NCI-H2171 (cell line): ENCODE measurements around the gene LRRC36.

Source experiments
- DNase-seq: peaks from one replicate; lab custom pipeline; 2025; lab: John Stamatoyannopoulos, UW

LRRC36 gene

DNA sequence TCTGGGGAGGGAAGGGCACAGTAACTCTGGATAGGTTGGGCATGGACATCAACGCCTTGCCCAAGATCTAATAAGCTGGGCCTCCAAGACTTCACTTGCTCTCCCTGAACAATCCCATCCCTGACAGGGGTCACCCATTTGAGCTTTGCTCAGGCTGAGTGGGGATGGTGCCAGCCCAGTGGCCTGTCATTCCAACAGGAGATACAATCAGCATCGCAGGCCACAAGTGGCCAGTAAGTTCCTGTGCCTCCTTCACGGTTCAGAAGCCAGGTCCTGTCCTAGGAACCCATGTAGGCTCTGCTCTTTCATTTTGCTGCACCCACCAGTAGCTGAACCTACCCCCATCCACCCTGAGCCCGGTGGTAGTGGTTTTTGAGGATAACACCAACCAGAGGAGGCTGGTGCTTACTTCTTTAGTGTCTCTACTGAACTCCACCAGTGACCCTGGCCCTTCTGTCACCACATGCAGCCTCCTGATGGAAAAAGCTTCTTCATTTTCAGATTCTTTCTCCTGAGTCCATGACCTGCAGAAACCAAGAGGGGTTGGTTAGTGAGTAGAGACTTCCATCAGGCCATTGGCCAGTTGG lies 32.4 kb upstream of the LRRC36 start:
- DNase-seq = no peak

DNA sequence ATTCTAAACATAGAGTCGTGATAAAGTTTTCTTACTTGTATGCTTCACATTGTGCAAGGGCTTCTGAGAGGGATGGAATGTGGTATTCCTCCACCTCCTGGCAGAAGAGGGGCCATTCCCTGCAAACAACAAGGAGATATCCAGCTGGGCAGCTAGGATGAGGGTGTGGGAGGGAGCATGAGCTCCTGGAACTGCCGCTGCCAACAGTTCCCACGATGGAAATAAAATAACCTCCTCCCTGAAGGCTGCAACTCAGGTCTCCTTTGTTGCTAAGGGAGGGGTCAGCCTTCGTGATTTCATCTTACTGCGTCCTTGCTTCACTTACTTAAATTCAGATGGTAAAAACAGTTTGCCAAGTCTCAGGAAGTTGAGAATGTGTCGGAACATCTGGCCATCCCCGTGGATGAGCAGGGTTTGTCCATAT lies 31.7 kb upstream of the LRRC36 start:
- DNase-seq = no peak

DNA sequence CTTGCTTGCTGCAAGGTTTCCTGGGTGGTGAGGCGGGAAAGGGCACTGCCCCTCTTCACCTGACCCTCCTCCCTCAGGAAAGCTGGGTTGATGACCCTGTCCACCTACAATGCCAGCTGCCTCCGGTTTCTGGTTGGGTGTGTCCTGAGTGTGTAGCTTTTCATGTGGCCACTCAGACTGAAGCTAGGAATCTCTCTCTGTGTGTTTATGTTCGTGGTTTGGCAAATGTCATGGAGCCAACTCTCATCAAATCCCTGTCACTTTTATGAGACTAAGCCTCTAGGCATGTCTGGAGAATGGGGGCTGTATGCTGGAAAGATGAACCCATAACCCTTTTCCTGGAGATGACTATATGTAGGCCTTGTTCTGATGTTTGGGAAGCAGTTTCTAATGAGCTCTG lies 30.2 kb upstream of the LRRC36 start:
- no peak for DNase-seq

DNA sequence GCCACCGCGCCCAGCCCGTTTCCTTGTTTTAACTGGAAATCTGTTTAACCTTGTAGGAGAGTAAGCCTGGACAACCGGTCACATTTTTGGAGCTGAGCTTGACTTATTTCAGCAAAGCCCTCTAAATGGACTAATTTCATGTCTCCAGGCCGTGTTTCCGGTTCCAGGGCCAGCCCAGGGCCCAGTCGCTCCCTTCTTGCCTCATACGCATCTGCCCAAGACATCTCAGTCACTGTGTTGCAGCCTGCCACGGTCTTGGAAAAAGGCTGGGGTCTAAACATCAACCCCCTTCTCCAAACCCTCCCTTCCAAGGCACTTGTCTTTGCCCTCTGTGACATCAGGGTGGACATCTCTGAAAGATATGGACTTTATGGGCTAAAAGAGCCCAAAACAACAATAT lies 28.3 kb upstream of the LRRC36 start:
- no peak for DNase-seq

DNA sequence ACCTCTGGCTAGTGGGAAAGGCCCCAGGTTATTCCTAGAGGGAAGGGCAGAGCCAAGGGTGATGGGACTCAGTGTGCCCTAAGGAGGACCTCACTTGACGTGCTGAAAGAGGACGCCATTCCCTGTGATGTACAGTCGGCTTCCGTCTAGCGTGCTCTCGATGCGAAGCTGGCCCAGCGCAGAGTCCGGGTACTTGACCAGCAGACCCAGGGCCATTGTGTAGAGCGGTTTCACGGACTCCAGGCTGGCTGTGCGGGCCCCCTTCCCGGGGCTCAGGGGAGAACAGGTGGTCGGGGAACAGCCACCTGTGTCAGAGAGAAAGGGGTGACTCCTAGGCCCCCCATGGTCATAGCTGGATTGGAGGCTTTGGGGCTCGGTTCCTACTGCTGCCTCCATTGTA lies 27.3 kb upstream of the LRRC36 start:
- DNase-seq = no peak

DNA sequence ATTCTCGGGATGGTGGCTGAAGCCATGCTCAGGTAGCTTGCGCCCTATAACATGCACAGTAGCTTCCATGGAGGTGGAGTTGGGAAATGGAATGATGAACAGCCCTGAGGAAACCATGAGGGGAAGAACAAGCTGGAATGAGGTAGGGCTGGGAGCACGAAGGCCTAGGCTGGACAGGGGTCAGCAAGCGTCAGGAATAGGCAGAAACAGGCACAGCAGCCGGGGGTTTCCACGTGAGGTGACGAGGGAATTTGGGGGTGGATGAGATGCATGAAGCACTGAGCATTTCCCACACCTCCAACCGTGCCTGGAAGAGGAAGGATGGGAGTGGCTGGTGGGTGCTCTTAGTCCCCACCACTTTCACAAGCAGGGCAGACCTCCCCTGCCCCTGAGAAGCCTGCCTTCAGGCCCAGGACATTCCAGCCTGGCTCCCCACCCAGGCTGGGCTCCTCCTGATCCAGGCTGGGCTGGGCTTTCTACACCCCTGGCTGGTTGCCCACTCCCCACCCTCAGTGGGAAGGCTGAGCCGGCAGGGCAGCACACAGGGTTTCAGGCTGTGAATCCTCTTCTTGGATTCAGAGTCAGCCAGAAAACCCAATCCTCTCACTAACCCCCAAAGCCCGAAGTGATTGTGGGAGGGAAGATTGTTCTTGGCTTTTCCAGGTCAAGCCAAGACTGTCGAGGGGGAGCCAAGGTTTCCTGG lies 25.4 kb upstream of the LRRC36 start:
- DNase-seq = no peak

DNA sequence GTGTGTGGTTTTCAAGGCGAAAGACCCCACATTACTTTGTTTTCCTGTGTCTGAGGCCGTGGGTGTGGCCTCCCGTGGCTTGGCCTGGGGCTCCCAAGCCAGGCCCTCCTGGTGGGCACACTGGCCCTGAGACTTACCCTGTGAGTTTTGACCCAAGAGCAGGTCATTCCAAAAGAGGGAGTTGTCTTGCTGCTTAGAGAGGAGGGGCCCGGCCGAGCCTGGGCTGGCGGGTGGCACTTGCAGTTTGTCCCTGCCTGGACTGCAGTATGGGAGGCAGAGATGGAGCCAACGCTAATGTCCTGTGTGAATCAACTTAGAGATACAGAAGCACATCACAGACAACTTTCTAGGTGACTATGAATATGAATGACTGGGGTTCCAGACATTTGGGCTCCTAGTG lies 24.5 kb upstream of the LRRC36 start:
- no peak for DNase-seq

DNA sequence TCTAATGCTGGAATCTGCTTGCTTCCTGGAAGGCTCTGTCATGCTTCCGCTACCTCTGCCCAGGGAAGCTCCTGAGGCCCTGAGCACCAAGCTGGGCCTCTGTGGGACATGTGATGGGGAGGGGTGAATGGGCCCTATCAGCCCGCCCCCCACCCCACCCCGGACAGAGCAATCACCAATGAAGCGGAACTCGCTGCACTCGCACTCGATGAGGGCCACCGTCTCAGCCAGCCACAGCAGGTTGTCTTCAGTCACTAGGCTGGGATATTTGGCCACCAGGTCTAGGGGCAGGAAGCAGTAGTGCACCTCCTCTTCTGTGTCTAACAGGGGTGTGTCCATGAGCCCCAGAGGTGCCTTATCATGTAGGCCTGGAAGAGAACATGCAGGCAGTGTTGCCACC lies 23.6 kb upstream of the LRRC36 start:
- no peak for DNase-seq

DNA sequence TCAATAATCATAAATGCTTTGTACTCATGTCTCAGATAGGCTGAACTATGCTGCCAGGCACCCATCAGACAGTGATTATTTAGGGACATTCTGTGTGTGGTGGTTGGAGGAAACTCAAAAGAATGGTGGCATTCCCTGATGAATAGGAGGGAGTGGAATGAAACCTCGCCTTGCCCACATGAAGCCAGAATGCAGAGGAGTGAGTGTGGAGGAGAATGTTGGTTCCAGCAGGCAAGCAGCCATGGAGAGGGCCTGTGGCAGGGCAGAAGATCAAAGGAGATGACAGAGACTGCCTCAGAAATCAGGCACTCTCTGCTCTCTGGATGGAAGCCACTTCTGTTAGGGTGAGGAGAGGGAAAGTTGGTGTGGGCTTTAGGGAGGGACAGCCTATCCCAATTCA lies 22.6 kb upstream of the LRRC36 start:
- no peak for DNase-seq

DNA sequence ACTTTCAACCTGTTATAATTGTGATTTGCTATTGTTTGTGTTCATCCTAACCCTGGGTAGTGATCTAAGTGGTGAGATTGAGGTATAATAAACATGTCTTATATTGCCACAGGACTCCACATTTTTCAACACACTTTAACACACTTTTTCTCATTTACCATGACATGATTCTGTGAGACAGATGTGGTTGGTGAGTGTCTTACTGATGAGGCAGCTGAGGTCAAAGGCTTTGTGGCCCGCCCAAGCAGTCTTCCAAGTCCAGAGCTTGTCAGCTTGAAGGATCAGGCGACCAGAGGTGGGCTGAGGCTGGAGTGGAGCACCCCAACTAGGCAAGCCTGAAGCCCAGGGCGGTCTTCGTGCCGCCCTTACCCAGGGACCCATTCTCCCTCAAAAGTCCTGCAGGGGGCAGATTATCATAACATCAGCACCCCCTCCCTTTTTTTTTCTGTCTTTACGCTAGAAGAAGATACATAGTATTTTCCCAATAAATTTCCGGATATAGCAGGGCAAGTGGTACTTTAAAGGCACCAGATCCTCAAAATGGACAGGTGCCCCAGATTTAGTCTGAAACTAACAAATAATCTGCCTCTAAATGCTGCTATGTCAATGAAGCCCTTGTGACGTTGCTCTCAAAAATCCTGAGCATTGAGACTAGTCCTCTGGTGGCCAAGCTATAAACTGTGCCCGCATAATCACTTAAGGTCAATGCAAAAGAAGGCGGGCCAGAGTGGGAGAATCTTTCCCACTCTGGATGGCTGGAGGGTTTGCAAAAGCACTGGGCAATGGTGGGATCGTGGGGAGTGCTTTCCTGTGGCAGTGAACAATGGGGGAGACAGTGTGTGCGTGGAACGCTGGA lies 21.2 kb upstream of the LRRC36 start:
- no peak for DNase-seq

DNA sequence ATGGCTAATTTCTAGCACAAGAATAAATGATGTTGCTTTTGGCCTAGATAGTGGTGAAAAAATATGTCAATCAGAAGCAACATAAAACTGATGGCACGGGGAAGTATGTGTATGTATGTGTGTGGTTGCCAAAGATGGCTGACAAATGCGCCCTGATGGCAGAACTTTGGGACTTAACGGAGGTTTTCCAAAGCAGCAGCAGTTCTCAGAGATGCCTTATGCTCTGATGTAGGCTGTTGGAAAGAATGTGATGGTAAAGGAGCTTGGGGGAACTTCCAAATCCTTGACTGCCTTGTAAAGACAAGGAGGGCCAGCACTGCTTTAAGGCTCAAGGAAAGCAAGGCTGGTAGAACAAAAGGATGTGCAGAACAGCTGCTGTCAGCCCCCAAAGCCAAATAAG lies 16.1 kb upstream of the LRRC36 start:
- DNase-seq = no peak

DNA sequence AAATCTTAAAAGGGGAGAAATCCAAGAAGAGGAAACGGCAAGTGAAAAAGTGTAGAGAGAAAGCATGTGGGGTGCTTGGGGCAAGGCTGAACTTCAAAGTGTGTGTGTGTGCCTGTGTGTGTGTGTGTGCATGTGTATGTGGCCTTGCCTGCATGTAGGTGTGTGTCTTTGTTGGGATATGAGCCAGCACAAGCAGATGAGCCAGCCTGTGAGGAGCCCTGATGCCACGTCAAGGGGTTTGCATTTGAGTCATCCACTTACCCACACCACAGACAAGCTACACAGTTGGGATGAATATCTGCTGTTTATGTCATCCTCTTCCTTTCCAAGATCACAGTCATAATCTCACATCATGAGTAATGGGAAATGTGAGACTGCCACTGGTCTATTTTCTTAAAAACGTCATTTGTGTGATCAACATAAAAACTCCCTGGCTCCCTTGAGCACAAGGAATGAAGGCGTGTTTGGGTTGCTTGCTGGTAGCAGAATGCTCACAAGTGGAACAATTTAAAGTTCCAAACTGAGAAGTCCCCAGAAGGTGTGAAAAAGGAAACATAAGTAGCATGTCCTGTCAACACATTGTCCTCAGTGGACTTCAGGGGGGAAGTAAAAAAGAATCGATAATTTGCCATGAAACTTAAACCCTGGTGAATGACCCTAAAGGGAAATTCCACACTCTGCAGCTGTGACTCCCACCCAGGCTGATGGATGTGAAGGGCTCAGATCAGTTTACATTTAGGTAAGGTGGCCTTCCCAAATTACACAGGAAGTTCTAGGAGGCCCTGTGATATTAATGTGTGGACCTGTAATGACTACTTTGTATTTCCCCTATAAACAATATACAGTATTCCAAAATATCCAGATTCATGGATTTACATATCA lies 14.8 kb upstream of the LRRC36 start:
- DNase-seq = no peak

DNA sequence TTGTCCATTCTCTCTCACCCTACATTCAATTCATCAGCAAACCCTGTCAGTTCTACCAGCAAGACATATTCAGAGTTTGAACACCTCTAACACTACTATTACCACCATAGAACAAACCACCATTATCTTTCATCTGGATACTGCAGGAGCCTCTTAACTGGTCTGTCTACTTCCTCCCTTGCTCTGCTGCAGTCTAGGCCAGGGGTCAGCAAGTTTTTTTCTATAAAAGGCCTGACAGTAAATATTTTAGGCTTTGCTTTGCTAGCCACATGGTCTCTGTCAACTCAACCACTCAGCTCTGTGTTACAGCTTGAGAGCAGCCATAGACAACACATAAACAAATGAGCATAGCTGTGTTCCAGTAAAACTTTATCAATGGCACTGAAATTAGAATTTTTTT lies 13.9 kb upstream of the LRRC36 start:
- DNase-seq = no peak

DNA sequence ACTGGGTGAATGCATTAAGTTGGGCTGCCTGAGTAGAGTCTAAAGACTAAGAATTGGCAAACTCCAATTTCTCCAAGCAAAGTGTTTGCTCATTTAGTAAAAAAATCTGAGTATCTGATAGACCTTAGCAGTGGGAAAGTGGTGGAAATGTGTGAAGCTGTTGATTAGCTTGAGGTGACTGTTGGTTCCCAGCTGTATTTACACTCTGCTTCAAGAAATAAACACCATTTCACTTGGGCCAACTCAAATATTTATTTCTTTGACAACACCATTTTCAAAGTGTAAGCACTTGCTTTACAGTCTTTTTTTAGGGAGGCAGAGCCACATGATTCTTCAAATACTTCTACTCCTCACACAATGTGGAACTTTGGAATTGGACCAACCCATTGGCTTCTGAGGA lies 8.8 kb upstream of the LRRC36 start:
- DNase-seq = no peak

DNA sequence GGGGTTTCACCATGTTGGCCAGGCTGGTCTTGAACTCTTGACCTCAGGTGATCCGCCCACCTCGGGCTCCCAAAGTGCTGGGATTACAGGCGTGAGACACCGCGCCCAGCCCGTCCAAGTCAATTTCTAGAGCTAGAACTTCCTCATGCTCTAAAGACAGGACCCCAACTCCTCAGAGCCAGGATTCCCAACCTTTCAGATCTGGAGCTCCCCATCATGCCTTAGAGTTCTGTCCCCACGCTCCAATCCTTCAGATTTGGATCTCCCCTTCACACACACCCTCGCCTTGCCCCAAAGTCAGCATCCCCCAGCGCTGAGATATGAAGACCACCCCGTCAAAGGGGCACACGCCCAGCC lies 522 bp upstream of the LRRC36 start:
- no peak for DNase-seq

DNA sequence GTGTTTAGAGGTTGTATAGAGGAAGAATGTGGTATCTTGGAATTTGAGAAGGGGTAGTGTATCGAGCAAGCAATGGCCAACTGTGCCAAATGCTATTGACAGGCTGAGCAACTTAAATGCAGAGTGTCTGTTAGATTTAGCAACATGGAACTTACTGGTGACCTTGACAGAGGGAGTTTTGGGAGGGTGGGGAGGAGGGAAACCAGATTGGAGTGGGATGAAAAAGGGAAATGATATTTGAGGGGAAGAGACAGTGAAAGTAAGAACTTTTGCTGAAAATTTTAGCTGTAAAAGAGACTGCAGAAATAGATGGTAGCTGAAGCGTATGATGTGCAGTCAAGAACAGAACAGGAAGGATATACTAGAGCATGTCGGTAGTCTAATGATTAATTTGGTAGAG lies 1.1 kb downstream of the LRRC36 start:
- no peak for DNase-seq

DNA sequence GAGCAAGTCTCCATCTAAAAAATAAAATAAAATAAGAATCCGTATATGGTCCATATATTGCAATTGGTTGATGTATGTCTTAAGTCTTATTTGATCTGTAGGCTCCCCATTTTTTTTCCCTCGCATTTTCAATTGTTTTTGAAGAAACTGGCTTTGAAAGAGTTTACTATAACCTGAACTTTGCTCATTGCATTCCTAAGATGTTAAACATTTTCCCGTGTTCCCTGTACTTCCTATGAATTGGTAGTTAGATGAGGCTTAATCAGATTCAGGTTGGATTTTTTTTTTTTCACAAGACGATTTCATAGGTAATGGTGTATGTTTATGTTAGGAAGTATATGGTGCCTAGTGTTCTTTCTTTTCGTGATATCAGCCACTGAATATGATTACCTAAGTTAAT lies 3.3 kb downstream of the LRRC36 start:
- DNase-seq = no peak

DNA sequence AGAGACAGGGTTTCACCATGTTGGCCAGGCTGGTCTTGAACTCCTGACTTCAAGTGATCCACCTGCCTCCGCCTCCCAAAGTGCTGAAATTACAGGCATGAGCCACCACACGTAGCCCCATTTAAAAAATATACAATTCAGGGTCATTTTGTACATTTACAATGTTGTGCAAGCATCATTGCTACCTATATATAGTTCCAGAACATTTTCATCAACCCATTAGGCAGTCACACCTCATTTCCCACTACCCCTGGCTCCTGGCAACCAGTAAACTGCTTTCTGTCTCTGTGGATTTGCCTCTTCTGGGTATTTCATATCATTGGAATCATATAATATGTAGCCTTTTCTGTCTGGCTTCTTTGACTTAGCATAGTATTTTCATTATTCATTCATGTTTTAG lies 6.7 kb downstream of the LRRC36 start:
- DNase-seq = no peak

DNA sequence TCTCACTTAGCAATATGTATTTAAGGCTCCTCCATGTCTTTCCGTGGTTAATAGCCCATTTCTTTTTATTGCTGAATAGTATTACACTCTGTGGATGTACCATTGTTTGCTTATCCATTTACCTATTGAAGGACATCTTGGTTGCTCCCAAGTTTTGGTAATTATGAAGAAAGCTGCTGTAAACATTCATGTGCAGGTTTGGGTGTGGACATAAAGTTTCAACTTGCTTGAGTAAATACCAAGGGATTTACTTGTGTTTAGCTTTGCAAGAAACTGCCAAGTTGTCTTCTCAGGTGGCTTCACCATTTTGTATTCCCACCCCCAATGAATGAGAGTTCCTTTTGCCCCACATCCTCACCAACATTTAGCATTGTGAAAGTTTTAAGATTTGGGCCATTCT lies 9.5 kb downstream of the LRRC36 start:
- no peak for DNase-seq

DNA sequence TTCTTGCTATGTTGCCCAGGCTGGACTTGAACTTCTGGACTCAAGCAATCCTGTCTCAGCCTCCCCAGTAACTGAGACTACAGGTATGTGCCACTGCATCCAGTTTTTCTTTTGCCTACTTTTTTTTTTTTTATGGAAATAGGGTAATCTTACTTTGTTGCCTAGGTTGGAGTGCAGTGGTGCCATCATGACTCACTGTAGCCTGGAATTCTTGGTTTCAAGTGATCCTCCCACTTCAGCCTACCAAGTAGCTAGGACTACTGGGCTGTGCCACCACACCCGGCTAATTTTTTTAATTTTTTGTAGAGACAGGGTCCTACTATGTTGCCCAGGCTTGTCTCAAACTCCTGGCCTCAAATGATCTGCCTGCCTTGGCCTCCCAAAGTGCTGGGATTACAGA lies 10.0 kb downstream of the LRRC36 start:
- DNase-seq = no peak

DNA sequence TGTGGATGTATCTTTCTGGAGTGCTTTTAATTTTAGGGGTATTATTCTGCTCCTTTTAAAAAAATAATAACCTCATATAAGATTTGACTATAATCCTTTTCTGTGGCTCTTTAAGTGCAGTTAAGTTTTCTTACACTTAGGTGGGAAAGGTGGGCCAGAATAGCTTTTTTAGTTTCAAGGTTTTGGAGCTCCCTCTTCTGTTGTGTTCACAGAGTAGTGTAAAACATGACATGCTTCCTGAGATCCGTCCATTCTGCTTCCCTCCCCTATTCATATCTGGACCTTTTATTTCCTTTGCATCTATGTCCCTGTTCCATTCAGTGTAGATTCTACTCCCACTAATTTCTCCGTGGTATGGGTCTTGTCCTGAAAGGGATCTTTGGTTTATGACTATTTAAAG lies 12.8 kb downstream of the LRRC36 start:
- DNase-seq = no peak

DNA sequence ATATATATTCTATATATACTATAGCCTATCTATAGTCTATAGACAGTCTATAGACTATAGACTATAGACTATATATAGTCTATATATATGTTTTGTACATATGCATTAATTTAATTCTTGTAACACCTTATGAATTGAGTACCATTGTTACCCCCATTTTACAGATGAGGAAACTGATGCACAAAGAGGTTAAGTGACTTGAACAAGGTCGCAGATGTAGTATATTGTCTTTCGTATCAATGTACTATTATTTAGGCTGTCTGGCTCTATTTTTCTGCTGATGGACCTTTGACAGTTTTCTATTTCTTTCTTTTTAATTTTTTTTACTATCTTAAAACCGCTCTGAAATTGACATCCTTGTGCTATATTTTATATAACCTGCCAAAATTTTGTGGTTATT lies 14.6 kb downstream of the LRRC36 start:
- no peak for DNase-seq
